T-helper 2 cell treated with Interferon-gamma antibody and Interleukin-4, amounts not matched to agents 5 μg/mL and 100 μg/mL, for 36 hours (primary cell): ENCODE measurements around the gene SCYL1.
A peak's percentile ranks its signal among the peaks of the same experiment; 100 is the strongest.

Experiments
- DNase-seq: peaks from one replicate; pipeline ENCODE4 v3.0.0; 2021; ENCODE audit warnings: low spot score
- H3K27ac Mint-ChIP-seq: one replicate; pipeline ENCODE4 v1.8.0; 2021; ENCODE audit warnings: mild to moderate bottlenecking, mixed read lengths
- H3K27me3 Mint-ChIP-seq: one replicate; pipeline ENCODE4 v1.8.0; 2021; ENCODE audit warnings: low read depth, mixed read lengths
- H3K36me3 Mint-ChIP-seq: one replicate; pipeline ENCODE4 v1.8.0; 2021; ENCODE audit warnings: low read depth, mixed read lengths
- H3K4me1 Mint-ChIP-seq: one replicate; pipeline ENCODE4 v1.8.0; 2021; ENCODE audit warnings: low read depth, mixed read lengths
- H3K4me3 Mint-ChIP-seq: one replicate; pipeline ENCODE4 v1.8.0; 2022; ENCODE audit warnings: mild to moderate bottlenecking, moderate library complexity, mixed read lengths
- H3K9me3 Mint-ChIP-seq: one replicate; pipeline ENCODE4 v1.8.0; 2021; ENCODE audit warnings: mixed read lengths

The SCYL1 gene

DNA sequence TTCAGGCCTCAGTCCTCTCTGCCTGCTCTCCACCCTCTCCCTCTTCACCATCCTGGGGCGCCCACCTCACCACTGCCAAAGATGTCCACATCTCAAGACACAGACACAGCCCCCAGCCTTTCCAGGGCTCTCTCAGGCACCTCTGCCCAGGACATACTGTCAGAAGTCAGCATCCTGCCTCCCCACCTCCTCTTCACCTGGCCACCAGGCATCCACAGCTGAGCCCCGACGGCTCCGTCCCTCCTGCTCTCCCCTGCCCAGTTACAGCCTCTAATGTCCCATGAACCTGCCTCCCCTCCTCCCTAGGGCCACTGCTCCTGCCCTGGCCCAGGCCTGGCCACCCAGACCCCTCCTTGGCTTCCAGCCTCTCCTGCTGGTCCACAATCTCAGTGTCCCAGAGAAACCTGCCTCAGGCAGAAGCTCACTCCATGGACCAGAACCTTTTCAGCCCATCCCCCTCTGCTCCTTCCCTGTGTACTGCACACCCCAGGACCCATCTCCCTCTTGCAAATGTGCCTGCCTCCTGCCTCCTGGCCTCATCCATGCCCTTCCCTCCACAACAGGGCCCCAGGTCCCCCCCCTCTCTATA is 30.1 kb downstream of the SCYL1 start:
- H3K4me1 Mint-ChIP-seq, result peaks cover 50% of the 10 kb centered on the region
- no peaks in the 10 kb centered on the region for H3K9me3 Mint-ChIP-seq
- no peak for DNase-seq
- H3K36me3 Mint-ChIP-seq, result peaks cover 11% of the 10 kb centered on the region
- H3K27ac Mint-ChIP-seq, result peak overlapping the region; percentile 85
- H3K27me3 Mint-ChIP-seq, result no peaks in the 10 kb centered on the region
- H3K4me3 Mint-ChIP-seq, result peak overlapping the region; percentile 70

DNA sequence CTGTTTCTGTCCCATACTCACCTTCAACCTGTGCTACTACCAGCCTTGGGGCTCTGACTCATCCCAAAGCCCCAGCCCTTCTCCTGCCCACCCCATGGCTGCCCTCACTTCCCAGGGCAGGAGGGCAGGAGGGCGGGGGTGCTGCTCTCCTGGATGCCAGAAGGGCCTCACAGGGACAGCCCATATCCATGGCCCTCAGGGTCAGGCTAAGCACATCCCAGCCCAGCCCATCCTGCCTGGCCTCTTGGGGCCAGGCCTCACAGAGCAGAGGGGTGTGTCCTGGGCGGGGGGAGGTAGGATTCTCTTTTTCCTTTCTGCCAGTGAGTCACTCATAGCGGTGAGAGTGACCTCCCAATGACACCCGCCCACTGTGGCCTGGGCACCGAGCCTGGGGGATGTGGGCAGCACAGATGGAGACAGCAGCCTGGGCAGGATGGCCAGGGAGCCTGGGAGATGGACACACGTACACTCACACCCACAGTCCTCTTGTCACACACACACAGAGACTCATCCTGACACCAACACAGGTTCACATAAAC is 30.9 kb downstream of the SCYL1 start:
- peak; percentile 51 for DNase-seq
- Mint-ChIP-seq H3K9me3 (no peaks in the 10 kb centered on the region), H3K4me3 (peak overlapping the region; percentile 85), H3K27me3 (no peaks in the 10 kb centered on the region), H3K4me1 (peaks cover 59% of the 10 kb centered on the region), H3K27ac (peak overlapping the region; percentile 85), H3K36me3 (peaks cover 8% of the 10 kb centered on the region)

DNA sequence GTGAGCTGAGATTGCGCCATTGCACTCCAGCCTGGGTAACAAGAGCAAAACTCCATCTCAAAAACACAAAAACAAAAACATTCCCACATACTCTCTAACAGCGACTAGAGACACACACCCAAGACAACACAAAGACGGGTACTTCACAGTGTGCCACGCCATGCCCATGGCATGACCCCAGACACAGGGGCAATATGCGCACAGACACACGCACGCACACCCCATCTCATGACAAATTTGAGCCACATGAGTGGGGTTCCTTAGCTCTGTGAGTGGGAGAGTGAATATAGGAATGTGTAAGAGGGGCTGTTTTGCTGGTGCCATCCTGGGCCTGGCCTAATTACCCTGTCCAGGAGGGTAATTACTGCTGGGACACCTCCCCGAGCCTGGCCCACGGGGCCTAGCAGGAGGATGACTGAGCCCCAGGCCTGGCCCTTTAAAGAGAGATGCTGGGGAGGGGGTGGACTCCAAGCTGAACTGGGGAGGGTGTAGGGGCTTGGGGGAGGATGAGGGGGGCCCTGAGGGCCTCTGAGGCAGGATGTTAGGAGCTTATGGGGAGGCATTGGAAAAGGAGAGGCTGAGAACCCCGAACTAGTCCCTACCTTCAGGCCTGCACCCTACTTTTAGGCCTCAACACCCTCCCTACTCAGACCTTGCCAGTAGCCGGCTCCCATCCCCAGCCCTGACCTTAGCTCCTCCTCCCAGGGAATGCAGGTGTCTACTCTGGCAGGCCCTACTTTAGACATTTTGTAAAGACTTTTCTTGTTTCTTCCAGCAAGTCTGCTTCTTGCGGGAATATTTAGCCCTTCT is 31.8 kb downstream of the SCYL1 start:
- Mint-ChIP-seq H3K9me3 (no peaks in the 10 kb centered on the region), H3K27me3 (no peaks in the 10 kb centered on the region), H3K4me3 (peak overlapping the region; percentile 85), H3K4me1 (peaks cover 54% of the 10 kb centered on the region), H3K36me3 (peaks cover 4% of the 10 kb centered on the region), H3K27ac (peak overlapping the region; percentile 84)
- DNase-seq, result no peak

DNA sequence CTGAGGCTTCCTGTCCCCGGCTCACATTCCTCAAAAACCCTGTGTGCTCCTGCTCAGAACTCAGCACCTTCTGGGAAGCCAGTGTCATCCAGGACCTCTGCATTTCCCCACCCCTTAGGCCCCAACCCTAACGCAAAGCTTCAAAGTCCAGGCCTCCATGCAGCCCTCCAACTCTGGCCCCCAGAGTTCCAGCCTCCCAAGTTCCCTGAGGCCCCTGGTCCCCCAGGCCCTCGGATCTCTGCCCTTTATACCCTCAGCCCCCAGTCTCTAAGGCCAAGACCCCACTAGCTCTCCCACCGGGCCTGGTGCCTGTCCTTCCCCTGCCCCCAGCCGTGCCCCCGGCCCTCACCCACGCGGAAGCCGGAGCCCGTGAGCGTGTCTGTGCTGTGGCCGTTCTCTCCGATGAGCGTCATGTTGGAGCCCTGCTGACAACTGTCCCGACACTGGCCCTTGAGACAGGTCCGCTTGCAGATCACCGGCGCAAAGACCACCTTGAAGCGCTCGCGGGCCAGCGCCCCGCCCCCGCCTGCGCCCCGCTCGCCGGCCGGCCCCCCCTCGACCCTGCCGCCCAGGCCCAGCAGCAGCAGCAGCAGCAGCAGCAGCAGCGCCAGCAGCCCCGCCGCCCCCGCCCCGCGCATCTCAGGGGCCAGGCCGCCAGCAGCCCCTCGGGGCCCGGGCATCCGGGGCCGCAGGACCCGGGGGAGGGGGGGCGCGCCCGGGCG is 32.6 kb downstream of the SCYL1 start:
- H3K27ac Mint-ChIP-seq, result peak overlapping the region; percentile 84
- peak overlapping the region; percentile 85 for H3K4me3 Mint-ChIP-seq
- DNase-seq, result no peak
- no peaks in the 10 kb centered on the region for H3K27me3 Mint-ChIP-seq
- H3K4me1 Mint-ChIP-seq, result peaks cover 47% of the 10 kb centered on the region
- no peaks in the 10 kb centered on the region for H3K9me3 Mint-ChIP-seq
- no peaks in the 10 kb centered on the region for H3K36me3 Mint-ChIP-seq

DNA sequence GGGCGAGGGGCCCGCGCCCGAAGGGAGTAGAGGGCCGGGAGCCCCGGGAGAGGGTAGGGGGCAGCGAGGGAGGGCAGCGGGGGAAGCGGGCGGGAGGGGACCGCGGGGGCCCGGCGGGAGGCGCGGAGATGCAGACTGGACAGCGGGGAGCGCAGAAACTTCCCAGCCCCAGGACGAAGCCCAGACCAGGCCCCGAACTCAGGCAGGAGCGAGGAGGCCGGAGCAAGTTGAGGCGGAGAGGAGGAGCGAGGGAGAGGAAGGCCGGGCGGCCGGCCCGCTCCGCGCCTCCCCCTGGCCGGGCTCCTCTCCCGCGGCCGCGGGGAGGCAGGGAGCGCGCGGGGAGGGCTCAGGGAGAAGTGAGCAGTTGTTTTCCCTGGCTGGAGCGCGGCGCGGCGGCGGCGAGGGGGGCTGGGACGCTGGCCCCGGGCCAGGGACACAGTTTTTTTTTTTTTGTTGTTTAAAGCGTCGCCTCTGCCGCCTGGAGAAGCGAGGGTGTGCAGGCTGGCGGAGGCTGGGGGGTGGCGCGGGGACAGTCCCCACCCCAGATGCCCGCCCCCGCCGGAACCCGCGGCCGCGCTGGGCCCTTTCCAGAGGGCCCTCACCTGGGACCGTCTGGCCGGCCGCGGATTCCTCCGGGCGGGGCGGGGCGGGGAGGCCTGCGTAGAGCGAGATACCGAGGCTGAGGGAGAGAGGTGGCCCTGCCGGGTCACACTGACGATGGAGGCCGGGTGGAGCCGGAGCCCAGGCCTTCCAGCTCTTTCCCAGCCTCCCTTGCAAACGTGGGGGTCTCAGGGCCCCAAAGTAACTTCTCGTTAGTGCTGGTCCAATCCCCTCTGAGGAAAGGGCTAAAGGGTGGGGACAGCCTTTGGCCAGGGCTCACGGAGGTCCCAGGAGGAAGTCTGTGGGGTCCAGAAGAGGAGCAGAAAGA is 33.4 kb downstream of the SCYL1 start, which contains the start of gene LTBP3:
TSS of gene LTBP3 (minus strand) at position 358 of the 928 bp plus-strand sequence. CDS start 400 bp downstream, outside the sequence.
- no peaks in the 10 kb centered on the region for H3K9me3 Mint-ChIP-seq
- no peaks in the 10 kb centered on the region for H3K27me3 Mint-ChIP-seq
- peak within 1 kb of the TSS; percentile 85 for H3K4me3 Mint-ChIP-seq
- no peaks in the 10 kb centered on the region for H3K36me3 Mint-ChIP-seq
- peaks cover 42% of the 10 kb centered on the region for H3K4me1 Mint-ChIP-seq
- no peak for DNase-seq
- H3K27ac Mint-ChIP-seq, result peak within 1 kb of the TSS; percentile 84

DNA sequence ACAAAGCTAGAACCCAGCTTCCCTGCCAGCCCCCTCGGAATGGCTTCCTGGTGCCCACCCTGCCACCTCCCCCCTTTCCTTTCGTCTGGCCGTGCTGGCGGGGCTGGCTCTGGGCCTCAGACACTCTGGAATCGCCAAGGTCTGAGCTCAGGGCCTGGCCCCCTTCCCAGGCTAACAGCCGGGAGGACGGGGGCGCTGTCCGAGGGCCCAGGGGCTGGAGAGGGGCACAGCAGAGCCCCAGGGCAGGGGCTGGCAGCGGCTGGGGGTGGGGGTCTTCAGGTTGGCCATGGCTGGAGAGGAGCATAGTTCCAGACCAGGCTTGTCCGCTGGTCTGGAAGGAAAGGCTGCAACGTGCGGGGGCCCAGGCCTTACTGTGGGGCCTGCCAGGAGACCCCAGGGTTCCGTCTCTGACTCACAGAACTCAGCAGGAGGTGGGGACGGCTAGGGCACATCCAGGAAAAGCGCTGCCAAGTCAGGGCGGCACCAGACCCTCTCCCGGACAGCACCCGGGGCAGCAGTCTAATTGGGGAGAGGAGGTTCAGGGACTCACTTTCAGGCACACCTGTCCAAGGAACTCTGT is 34.1 kb downstream of the SCYL1 start:
- Mint-ChIP-seq H3K36me3 (no peaks in the 10 kb centered on the region), H3K4me3 (peak overlapping the region; percentile 61), H3K27ac (peak overlapping the region; percentile 63), H3K9me3 (no peaks in the 10 kb centered on the region), H3K4me1 (peaks cover 40% of the 10 kb centered on the region), H3K27me3 (no peaks in the 10 kb centered on the region)
- no peak for DNase-seq

DNA sequence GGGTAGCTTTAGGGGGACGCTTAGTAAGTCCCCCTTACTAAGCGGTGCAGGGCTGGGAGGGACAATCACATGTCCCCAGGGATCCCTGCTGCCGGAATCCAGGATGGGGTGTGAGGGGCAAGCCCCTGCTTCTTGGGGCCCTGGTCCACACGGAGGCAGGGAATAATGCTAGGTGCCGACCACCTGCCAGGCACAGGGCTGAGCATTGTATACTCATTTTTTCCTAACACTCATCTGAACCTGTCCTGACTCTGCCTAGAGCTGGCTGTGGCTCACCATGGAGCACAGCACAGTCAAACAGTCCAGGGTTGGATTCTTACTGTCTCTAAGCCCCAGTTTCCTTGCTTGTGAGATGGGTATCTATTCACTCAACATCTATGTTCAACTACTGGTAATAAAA is 34.7 kb downstream of the SCYL1 start:
- Mint-ChIP-seq H3K27me3 (no peaks in the 10 kb centered on the region), H3K4me3 (peak overlapping the region; percentile 50), H3K36me3 (no peaks in the 10 kb centered on the region), H3K9me3 (no peaks in the 10 kb centered on the region), H3K4me1 (peaks cover 36% of the 10 kb centered on the region), H3K27ac (peak overlapping the region; percentile 52)
- no peak for DNase-seq

DNA sequence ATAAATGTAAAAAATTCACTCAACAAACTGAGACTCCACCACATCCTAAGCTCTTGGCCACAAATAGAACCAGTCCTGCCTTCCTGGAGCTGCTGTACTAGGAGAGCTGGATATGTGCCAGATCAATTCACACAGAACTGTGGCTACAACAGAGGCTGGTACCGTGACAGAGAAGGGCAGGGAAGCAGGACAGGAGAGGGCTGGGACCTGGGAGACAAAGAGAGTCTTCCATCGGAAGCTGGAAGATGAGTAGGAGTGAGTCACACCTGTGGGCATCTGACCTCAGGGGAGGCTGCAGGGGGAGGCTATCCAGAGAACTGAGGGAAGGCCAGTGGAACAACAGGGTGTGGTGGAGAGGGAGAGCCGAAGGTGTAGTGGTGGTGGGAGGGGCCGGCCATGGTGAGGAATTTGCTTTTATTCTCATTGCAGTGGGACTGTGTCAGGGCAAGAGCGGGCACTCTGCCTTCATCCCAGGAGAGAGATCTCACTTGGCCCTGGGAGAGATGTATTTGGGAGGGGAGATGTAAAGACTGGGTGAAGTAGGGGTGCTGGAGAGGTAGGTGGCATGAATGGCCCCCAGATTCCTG is 35.2 kb downstream of the SCYL1 start:
- no peaks in the 10 kb centered on the region for H3K36me3 Mint-ChIP-seq
- no peaks in the 10 kb centered on the region for H3K9me3 Mint-ChIP-seq
- peak overlapping the region; percentile 12 for H3K27ac Mint-ChIP-seq
- no peak for DNase-seq
- no peaks in the 10 kb centered on the region for H3K27me3 Mint-ChIP-seq
- no peak overlapping the region for H3K4me3 Mint-ChIP-seq
- H3K4me1 Mint-ChIP-seq, result peaks cover 34% of the 10 kb centered on the region

DNA sequence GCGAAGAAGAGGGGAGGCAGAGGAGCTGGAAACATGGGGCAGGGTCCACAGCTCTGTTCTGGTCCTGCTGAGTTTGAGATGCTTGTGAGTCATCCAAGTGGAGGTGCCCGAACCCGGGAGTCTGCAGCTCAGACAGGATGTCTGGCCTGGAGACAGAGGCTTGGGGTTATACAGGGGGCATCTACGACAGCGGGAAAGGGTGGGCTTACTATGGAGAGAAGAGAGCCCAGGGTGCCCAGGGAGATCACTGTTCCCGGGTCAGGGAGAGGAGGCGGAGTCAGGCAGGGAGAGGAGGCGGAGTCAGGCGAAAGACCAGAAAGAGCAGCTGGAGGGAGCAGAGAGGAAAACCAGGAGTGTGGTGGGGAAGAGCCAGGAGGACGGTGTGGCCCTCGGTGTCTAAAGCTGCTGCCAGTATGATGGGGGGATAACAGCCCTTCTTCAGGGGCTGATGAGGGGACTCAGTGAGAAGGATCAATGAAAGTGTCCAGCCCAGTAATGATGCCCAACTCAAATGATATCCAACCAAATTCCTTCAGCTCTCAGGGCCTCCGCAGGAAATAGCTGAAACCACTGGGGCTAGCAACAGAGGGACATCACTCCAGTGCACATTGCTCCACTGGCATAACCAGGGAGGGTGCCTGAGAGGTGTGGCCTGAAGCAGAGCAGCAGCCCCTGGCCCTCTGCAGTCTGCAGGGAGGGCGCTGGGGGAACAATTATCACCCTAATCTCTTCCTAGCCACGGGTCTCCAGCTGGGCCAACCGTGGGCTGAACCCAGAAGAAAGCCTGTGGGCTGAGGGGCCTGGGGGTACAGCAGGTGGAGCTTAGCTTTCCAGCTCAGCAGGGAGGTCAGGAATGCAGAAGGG is 35.9 kb downstream of the SCYL1 start:
- peaks cover 34% of the 10 kb centered on the region for H3K4me1 Mint-ChIP-seq
- no peaks in the 10 kb centered on the region for H3K27me3 Mint-ChIP-seq
- no peak overlapping the region for H3K27ac Mint-ChIP-seq
- DNase-seq, result no peak
- H3K4me3 Mint-ChIP-seq, result no peak overlapping the region
- H3K9me3 Mint-ChIP-seq, result no peaks in the 10 kb centered on the region
- H3K36me3 Mint-ChIP-seq, result no peaks in the 10 kb centered on the region

DNA sequence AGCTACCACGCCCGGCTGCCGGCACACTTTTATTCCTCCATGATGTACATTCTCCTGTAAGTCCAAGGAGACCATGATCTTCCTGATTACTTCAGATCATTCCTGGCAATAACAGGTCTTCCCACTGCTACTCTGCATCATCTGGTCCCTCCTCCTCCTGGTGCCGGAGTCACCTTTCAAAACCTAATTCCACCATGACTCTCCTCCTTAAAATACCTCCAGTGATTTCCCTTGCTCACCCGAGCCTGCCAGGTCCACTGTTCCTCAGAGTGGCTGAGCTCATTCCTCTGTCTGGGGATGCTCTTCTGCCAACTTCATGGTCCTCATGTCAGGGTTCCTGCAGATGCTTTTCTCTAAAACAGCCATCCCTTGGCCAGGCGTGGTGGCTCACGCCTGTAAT is 37.1 kb downstream of the SCYL1 start:
- DNase-seq, result no peak
- Mint-ChIP-seq H3K36me3 (no peaks in the 10 kb centered on the region), H3K4me1 (peaks cover 36% of the 10 kb centered on the region), H3K9me3 (no peaks in the 10 kb centered on the region), H3K27me3 (no peaks in the 10 kb centered on the region), H3K27ac (peak overlapping the region; percentile 9), H3K4me3 (no peak overlapping the region)

DNA sequence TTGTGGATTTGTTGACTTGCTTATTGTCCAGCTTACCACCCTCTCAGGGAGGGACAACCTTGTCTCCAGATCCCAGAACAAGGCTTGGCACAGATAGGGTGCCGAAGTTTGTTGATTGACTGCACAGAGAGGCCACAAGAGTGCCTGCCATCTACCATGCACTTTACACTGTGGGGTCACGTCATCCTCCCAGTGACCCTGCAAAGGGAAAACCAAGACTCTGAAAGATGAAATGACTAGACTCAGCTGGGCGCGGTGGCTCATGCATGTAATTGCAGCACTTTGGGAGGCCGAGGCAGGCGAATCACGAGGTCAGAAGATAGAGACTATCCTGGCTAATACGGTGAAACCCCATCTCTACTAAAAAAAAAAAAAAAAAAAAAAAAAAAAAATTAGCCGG is 37.9 kb downstream of the SCYL1 start:
- no peaks in the 10 kb centered on the region for H3K27me3 Mint-ChIP-seq
- H3K9me3 Mint-ChIP-seq, result no peaks in the 10 kb centered on the region
- no peak for DNase-seq
- no peaks in the 10 kb centered on the region for H3K36me3 Mint-ChIP-seq
- H3K4me3 Mint-ChIP-seq, result no peak overlapping the region
- H3K4me1 Mint-ChIP-seq, result peaks cover 33% of the 10 kb centered on the region
- H3K27ac Mint-ChIP-seq, result no peak overlapping the region

DNA sequence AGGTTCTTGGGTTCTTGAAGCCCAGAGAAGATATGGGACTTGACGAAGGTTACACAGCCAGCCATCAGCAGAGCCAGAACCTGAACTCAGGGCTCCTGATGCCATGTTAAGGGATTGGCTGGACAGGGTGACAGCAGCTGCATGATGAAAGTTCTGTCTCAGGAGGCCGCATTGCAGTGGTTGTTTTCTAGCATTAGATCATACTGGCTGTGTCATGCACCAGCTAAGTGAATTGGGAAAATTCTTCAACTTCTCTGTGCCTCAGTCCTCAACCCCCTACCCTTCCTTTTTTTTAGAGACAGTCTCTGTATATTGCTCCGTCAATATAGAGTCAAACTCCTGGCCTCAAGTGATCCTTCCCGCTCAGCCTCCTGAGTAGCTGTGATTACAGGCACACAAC is 38.7 kb downstream of the SCYL1 start:
- Mint-ChIP-seq H3K4me1 (peaks cover 37% of the 10 kb centered on the region), H3K9me3 (no peaks in the 10 kb centered on the region), H3K36me3 (peaks cover 4% of the 10 kb centered on the region), H3K4me3 (no peak overlapping the region), H3K27ac (no peak overlapping the region), H3K27me3 (no peaks in the 10 kb centered on the region)
- no peak for DNase-seq
